Right lobe of liver (tissue), 6 donors: Measurements from ENCODE around the gene GRK1. TPM values are rescaled to one million over a fixed set of nuclear protein-coding genes. Genes with fewer than 3 reads are reported as not detected.

Experiments used
- ATAC-seq, 4 donors: fragments of 200-7000 bp; cut with Tn5 transposase; one replicate each; pipeline ENCODE4 v1.9.1; 2020; ENCODE audit warnings: mild to moderate bottlenecking in 4 of 4, moderate library complexity in 4 of 4
- DNase-seq, 3 donors: peaks; one replicate each; pipeline ENCODE4 v3.0.0-alpha.2; 2020
- H3K27ac ChIP-seq, 3 donors: fragments of 200-600 bp; one replicate each; pipeline ENCODE4 v1.8.0; 2022
- H3K27me3 ChIP-seq, 2 donors: fragments of 200-600 bp; one replicate each; pipeline ENCODE4 v1.8.0; 2022
- H3K36me3 ChIP-seq, 4 donors: fragments of 200-600 bp; sonication (generic) in 1 of 4; one replicate each; pipeline versions ENCODE4 v1.5.1 to v1.8.0; 2017 to 2022; ENCODE audit warnings: control low read depth in 1 of 4
- H3K4me1 ChIP-seq, 4 donors: fragments of 200-600 bp; sonication (generic) in 1 of 4; one replicate each; pipeline versions ENCODE4 v1.5.1 to v1.8.0; 2017 to 2022; ENCODE audit warnings: control low read depth in 1 of 4
- H3K4me3 ChIP-seq, 3 donors: fragments of 200-600 bp; one replicate each; pipeline ENCODE4 v1.8.0; 2022
- H3K9me3 ChIP-seq, 4 donors: fragments of 200-600 bp; sonication (generic) in 1 of 4; one replicate each; pipeline versions ENCODE4 v1.5.1 to v1.8.0; 2017 to 2022; ENCODE audit warnings: control low read depth in 1 of 4
- POLR2A ChIP-seq: fragments of 450-650 bp; IDR thresholded peaks from one replicate; pipeline ENCODE4 v1.6.1; 2017; ENCODE audit warnings: antibody characterized with exemption, mild to moderate bottlenecking
- WGBS: methylation state at CpG from one replicate; pipeline ENCODE4 v1.1.6; 2018; ENCODE audit warnings: low coverage, low lambda C conversion rate; ENCODE audit not compliant: insufficient coverage; ENCODE audit errors: missing lambda C conversion rate; 5-methylcytosine and 5-hydroxymethylcytosine counted together
- intact Hi-C, 2 donors: fragments of 100-400 bp; cut with DNase I; formaldehyde crosslinking; loops; one replicate each; pipeline versions ENCODE4 v1.11.2 to v1.14.1; 2022
- total RNA-seq, 6 experiments: library from RNA; depleted of rRNA in 2 of 6; stranded (reverse); fragments of >200 nt in 2 of 6; fragmentation: NEBNext Ultra II Directional in 3 of 6; extraction: Animal tissue kit (Norgen Biotek cat#: 25700) in 3 of 6; gene quantifications; one replicate each; pipeline versions ENCODE4 v1.1.0 to v1.2.4, GENCODE V29; 2016 to 2023
- TF ChIP-seq, protein P1 (sequence below), 4 donors: fragments of 200-600 bp in 3 of 4; fragments of 450-650 bp in 1 of 4; IDR thresholded peaks; one replicate each; pipeline versions ENCODE4 v1.5.1 to v1.8.0; 2016 to 2022; ENCODE audit warnings: antibody characterized with exemption in 4 of 4, mild to moderate bottlenecking in 2 of 4
- donor health status: DM: no; HTN: yes; CAD: no.
- donor health status: DM: no; HTN: no; CAD: no.
- donor health status: DM: no; HTN: no; CAD: no.
- donor health status: DM: no; HTN: yes; CAD: no.
- donor health status: DM: no; HTN: yes; CAD: no.

GRK1 gene
- total RNA-seq, 6 experiments from 2014 or later, result not detected

DNA sequence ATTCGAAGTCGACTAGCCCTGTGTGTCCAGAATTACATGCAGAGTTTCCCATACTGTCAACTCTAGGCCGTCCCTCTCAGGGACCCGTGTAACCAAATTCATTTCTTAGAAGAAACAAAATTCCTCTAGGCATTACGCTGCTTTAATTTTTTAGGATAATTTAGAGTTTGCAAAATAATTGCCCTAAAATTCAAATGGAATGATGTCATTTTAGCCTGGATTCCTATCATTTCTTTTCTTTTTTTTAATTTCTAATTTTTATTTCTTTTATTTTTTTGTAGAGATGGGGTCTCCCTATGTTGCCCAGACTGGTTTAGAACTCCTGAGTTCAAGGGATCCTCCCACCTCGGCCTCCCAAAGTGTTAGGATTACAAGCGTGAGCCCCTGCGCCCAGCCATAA lies 7.7 kb upstream of the GRK1 start:
- Histone ChIP-seq H3K36me3 (no peaks in the 10 kb centered on the region), H3K9me3 (no peaks in the 10 kb centered on the region), H3K27ac (no peak overlapping the region), H3K4me1 (no peaks in the 10 kb centered on the region), H3K27me3 (no peaks in the 10 kb centered on the region), H3K4me3 (no peak overlapping the region)
- DNase-seq (no peak), ATAC-seq (no peak)
- 88% methylated on average over 8 of the region's 8 CpGs for WGBS
- intact Hi-C loops, result no loop called here
- TF ChIP-seq, protein P1, sequence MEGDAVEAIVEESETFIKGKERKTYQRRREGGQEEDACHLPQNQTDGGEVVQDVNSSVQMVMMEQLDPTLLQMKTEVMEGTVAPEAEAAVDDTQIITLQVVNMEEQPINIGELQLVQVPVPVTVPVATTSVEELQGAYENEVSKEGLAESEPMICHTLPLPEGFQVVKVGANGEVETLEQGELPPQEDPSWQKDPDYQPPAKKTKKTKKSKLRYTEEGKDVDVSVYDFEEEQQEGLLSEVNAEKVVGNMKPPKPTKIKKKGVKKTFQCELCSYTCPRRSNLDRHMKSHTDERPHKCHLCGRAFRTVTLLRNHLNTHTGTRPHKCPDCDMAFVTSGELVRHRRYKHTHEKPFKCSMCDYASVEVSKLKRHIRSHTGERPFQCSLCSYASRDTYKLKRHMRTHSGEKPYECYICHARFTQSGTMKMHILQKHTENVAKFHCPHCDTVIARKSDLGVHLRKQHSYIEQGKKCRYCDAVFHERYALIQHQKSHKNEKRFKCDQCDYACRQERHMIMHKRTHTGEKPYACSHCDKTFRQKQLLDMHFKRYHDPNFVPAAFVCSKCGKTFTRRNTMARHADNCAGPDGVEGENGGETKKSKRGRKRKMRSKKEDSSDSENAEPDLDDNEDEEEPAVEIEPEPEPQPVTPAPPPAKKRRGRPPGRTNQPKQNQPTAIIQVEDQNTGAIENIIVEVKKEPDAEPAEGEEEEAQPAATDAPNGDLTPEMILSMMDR (IDR thresholded peaks at IDR 0.05), result no peak
- TF ChIP-seq POLR2A, result no peak

DNA sequence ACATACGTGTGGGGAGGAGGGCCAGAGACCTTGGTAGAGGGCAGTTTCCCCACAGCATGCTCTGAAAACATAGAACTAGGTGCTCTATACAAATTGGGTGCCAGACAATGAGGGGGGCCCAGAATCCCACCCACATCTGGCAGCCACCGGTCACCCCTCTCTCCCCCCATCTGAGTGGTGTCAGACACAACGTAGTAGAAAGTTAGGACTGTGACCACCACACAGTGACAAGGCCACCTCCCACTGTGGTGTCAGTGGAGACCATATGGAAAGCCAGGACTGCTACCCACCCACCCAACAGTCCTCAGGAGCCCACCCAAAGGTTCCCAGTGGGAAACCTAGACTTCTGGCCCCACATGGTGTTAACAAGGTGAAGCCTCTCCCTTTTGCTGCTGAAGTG lies 7.0 kb upstream of the GRK1 start:
- Histone ChIP-seq H3K27ac (no peak overlapping the region), H3K4me3 (no peak overlapping the region), H3K36me3 (no peaks in the 10 kb centered on the region), H3K9me3 (no peaks in the 10 kb centered on the region), H3K4me1 (no peaks in the 10 kb centered on the region), H3K27me3 (no peaks in the 10 kb centered on the region)
- TF ChIP-seq, protein P1 (IDR thresholded peaks at IDR 0.05), result no peak
- no peak for TF ChIP-seq POLR2A
- WGBS, result 20% methylated on average over 1 of the region's 3 CpGs
- DNase-seq (peak in 2 of 3 donors; percentile 22 to 26), ATAC-seq (no peak)
- intact Hi-C loops, result no loop called here

DNA sequence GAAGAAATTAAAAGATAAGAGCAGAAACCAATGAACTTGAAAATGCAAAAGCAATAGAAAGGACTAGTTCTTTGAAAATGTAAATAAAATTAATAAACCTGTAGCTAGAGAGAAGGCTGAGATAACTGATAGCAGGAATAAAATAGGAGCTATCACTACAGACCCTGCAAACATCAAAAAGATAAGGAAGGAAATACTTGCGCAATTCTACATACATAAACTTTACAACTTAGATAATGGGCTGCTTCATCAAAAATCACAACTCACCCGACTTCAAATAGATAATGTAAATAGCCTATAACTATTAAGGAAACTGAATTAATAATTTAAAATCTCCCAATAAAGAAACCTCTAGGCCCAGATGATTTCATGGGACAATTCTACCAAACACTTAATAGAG lies 5.5 kb upstream of the GRK1 start:
- Histone ChIP-seq H3K4me1 (no peaks in the 10 kb centered on the region), H3K36me3 (no peaks in the 10 kb centered on the region), H3K4me3 (no peak overlapping the region), H3K9me3 (no peaks in the 10 kb centered on the region), H3K27ac (no peak overlapping the region), H3K27me3 (no peaks in the 10 kb centered on the region)
- WGBS, result 70% methylated on average over 2 of the region's 2 CpGs
- DNase-seq (no peak), ATAC-seq (no peak)
- intact Hi-C loops, result no loop called here
- TF ChIP-seq, protein P1 (IDR thresholded peaks at IDR 0.05), result no peak
- no peak for TF ChIP-seq POLR2A

DNA sequence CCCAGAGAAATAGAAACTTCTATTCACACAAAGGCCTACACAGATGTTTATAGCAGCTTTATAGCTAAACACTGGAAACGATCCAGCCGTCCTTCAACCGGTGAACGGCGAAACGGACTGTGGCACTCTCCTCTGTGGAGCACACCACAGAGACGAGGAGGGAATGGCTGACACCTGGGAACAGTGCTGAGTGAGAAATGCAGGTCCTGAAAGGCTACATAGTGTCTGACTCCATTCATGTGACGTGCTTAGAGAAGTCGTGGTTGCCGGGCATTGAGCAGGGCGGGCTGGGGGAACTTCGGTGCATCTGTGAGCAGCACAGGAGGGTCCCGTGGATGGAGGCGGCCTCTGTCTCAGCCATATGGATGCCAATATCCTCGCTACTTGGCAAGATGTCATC lies 3.1 kb upstream of the GRK1 start:
- DNase-seq, result peak in 2 of 3 donors; percentile 20 to 36
- TF ChIP-seq POLR2A, result no peak
- TF ChIP-seq, protein P1 (IDR thresholded peaks at IDR 0.05), result no peak

More for the DNA sequence above, 3.1 kb upstream of the GRK1 start:
- Histone ChIP-seq H3K36me3 (no peaks in the 10 kb centered on the region), H3K27me3 (no peaks in the 10 kb centered on the region), H3K4me3 (no peak overlapping the region), H3K27ac (no peak overlapping the region), H3K9me3 (no peaks in the 10 kb centered on the region), H3K4me1 (no peaks in the 10 kb centered on the region)
- WGBS, result 80% methylated on average over 9 of the region's 15 CpGs
- ATAC-seq, result no peak
- intact Hi-C loops, result no loop called here
